RKO (cell line): ENCODE results near the gene PEAK3.

ENCODE experiments used
- DNase-seq: peaks from one replicate; pipeline ENCODE4 v3.0.0-alpha.2; 2016; ENCODE audit warnings: low spot score

PEAK3 gene

DNA sequence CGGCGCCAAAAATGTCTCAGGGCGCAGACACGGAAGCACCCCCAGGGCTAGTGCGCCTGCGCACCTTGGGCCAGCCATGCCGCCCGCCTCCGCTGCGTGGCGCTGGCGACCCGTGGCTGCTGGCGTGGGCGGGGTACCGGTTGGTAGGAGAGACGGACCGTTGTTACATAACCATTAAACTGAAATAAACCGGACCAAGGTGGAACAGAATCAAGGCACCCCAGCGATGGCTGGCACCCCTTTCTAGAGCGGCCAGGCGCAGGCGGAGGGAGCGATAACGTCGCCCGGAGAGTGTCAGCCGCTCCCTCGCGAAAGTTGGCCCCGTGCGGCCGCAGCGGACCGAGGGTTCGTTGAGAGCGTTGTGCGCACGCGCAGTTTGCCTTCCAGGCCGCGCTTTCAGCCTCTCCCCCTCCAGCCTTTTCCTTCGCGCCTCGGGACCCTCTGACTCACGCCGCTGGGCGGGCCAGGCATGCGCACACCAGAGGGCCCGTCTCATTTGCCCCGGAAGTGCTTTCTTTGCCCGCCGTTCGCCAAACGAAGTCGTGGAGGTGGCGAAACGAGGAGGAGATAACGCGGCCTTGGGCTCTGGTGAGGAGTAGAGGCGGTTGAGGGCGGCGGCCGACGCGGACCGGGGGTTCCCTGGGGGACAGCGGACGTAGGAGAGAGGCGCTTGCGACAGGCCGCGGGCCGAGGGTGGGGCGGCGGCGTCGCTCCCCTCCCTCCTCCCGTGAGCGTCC lies 45.5 kb downstream of the PEAK3 start, which contains the start of the genes PLEKHJ1 and SF3A2:
Gene PLEKHJ1 (minus strand): TSS at position 16 of the 737 bp plus-strand sequence. CDS start 81 bp downstream, outside the sequence.
Gene SF3A2 (plus strand): TSS at position 511 of the 737 bp plus-strand sequence. CDS start 6,595 bp downstream, outside the sequence.
- peak; percentile 96 for DNase-seq

DNA sequence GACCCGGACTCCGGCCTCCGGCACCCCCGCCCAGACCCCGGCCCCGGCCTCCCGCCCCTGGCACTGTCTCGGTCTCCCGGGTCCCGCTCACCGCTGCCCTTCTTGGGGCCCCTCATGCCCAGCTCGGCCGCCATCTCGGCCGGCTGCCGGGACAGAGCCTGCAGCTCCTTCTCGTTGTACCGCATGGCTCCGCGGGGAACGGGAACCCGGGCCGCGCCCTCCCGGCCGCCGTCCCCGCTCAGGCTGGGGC lies 46.0 kb downstream of the PEAK3 start:
- no peak for DNase-seq

DNA sequence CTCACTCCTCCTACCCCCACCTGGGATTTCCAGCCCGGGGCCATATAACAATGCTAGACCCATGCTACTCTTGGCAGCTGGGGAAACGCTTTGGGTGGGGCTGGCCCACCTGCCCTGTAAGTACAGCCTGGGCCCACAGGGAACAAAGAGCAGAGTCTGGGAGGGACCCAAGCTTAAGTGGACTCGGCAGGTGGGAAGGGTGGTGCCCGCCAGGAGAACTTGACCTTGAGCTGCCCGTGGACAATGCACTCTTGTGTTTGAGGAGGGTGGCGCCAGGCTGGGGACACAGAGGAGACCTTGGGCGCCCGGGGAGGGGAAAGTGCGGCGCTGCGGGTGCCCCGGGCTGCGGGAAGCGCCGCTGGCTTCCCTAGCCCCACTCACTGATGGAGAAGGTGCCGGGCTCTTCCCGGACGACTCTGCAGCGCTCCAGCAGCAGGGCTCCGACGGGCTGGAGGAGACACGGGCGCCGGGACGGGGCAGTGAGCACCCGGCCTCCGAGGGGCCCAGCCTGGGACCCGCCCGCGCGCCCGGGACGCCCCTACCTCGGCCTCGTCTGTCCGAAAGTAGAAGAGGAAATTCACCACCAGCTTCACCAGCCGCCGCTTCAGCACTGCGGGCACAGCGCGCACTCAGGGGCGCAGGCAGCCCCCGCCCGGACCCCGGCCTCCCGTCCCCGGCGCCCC lies 46.5 kb downstream of the PEAK3 start:
- no peak for DNase-seq

DNA sequence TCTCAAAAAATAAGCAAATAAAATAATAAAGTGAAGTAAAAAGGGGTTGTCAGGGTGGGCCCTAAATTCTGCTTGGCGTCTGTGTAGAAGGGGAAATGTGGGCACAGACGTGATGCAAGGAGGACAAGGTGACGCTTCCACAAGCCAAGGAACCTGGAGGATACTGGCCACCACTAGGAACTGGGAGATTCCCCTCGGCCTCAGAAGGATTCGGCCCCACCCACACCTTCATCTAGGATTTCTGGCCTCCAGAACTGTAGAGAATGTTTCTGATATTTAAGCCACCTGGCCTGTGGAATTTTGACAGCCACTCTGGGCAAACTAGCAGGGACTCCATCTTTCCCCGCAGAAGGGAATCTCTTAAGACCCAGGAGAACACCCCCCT lies 47.0 kb downstream of the PEAK3 start:
- DNase-seq: no peak

DNA sequence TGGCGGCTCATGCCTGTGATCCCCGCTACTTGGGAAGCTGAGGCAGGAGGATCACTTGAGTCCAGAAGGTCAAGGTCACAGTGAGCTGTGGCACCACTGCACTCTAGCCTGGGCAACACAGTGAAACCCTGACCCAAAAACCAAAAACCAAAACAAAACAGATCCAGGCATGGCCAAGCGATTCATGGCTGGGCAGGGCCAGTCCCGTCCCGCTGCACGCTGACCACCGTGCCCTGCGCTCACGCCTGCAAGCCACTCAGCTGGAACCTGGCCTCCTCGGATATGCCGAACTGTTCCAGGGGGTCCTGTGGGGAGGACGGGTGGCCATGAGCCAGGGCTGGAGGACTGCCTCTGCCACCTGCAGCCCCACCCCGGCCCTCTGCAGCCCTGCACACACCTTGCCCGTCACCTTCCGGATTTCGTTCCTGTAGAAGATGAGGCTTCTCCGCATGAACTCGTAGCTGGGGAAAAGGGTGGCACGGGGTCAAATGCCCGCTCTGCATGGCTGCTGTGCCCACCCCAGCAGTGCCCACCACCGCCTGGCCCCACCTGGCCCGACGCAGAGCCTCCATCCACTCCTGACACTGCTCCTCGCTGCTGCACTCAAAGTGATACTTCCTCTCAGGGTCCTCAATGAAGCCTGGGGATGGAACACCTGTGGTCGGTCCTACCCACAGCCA lies 48.2 kb downstream of the PEAK3 start:
- DNase-seq: no peak

DNA sequence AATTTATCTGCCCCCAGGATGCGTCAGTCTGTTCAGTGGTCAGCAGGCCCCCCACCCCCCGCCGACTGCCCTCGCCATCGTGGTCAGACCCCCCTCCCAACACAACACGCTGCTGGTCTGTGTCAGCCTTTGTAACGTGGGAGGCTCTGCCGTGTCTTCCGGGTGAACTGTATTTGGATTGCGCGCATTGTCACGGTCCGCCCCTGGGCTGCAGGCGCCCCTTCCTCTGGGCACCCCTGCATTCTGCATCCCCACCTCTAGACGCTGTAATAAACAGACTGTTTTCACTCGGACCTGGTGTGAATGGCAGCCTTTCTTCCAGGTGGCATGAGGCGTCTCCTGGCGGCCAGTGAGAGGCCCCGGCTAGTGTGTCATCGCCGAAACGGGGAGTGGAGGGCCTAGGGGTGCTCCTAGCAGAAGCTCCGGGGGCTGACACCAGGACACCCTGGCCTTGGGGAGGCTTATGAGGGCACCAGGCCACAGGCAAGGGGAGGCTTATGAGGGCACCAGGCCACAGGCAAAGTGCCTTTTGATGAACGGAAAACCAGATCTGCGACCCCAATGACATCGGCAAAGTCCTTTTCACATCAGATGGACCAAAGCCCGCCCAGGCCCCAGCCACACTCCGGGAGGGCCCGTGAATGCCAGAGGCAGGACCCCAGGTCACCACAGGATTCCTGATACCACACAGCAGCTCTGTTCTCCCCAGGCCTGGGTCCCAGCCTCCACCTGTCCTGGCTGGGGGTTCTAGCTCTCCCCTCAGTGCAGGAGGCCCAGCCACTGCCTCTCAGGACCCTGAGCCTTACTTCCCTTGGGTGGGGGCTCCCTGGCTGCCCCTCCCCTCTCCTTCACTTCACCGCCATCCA lies 49.5 kb downstream of the PEAK3 start:
- no peak for DNase-seq

DNA sequence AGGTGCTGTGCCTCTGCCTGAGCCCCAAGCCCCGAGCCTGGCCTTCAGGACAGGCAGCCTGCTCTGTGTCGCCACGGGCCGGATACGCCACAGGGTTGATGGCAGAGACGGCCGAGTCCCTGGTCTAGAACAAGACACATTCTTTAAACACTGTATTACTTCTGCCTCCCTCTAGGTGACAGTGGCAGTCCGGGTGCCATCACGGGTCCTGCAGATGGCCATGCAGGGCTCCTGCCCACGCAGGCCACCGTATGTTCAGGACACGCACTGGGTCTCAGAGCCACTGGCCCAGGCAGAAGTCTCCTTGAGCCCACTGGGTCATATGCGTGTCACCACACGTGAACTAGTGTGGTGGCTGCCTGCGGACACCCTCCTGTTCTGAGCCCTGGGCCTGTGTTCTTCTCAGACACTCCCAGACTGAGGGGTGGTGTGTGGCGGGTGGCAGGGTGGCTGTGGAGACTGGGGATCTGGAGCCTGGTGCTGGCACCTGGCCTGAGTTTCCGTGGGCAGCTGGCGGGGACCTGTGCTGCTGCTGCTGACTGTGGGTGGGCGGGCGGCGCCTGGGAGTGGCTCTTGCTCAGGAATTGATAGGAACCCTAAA lies 50.3 kb downstream of the PEAK3 start:
- DNase-seq: peak; percentile 62

DNA sequence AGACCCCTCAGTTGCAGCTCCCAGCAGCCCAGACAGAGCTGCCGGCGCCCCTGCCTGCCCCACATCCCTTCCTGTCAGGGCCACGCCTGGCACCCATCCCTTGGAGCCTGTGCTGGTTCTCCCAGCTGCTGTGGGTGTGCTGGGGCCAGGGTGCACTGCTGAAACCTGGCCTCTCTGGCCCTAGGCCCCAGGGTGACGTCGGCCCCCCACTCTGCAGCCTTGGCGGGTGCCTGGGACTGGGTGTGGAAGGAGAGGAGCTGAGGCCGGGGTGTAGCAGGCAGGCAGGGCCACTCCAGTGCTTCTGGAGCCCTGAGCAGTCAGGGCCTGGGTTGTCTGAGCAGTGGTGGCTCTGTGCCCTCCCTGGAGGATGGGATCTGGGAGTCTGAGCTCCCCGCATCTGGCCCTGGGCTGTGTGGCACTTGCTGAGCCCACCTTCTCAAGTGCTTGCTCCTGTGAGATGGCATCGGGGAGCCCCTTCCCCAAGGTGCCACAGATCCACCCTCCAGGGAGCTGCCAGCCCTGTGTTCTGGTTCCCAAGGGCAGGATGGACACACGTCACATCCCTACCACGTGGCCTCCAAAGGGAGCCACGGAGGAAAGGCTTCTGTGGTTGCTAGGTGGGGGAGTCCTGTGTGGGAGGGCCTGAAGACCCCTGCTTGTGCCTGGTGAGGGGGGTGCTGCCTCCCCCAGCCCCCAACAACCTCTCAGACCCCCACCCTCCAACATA lies 51.0 kb downstream of the PEAK3 start:
- DNase-seq: no peak

DNA sequence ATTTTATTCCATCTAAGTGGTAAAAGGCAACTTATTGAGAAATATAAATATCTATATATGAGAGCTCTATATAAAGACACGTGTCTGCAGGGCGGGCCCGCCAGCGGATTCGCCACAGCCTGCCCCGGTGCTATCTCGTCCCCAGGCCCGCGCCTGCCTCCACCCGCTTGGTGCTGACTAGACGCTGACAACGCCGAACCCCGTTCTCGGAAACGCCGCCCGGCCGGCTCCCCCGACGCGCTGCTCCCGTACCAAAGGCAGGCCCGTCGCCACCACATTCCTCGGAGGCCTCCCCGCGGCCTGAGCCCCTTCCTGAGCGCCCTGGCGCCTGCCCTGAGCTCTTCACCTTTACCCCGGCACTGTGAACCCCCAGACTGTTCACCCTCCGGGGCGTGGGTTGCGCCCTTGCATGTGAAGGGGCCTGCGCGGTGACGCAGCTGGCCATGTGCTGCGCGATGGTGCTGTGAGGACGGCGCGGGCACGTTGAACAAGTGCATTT lies 51.9 kb downstream of the PEAK3 start:
- DNase-seq: no peak

DNA sequence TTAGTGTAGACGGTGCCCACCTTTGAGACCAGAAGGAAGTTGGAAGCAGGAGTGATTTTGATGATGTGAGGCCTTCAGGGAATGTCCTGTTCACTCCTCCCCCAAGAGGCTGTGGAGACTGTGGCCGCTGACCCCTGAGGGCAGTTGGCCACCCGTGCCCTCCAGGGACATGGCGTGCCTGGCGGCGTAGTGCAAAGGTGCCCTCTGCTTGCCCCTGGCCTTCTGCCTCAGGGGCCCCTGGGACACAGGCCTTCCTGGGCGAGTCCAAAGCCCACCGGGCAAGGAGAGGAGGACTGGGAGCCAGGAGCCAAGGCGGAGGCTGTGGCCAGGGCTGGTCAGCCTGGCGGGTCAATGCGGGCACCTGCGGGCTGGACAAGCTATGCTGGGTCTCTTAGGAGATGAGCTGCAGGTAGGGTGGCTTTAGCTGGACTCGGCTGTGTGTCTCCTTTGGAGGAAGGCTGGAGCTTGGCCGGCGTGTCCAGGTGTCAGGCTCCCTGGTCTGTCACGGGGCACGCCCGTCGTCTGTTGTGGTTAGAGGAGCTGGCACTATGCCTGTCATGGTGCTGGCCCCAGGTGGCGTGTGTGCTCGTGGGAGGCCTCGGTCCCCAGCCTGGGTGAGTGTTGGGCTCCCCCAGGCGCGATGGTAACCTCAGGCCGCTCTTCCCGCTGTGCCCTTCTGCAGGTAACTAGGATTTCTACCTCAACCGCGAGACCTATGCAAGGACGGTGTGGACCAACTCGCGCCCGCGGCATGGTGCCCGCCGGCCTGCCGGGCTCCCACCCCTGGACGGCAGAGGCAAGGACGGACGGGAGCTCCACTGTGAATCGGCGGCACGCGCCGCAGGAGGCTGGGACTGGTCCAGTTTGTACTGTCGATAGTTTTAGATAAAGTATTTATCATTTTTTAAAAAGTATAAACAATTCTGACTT lies 52.6 kb downstream of the PEAK3 start:
- no peak for DNase-seq

DNA sequence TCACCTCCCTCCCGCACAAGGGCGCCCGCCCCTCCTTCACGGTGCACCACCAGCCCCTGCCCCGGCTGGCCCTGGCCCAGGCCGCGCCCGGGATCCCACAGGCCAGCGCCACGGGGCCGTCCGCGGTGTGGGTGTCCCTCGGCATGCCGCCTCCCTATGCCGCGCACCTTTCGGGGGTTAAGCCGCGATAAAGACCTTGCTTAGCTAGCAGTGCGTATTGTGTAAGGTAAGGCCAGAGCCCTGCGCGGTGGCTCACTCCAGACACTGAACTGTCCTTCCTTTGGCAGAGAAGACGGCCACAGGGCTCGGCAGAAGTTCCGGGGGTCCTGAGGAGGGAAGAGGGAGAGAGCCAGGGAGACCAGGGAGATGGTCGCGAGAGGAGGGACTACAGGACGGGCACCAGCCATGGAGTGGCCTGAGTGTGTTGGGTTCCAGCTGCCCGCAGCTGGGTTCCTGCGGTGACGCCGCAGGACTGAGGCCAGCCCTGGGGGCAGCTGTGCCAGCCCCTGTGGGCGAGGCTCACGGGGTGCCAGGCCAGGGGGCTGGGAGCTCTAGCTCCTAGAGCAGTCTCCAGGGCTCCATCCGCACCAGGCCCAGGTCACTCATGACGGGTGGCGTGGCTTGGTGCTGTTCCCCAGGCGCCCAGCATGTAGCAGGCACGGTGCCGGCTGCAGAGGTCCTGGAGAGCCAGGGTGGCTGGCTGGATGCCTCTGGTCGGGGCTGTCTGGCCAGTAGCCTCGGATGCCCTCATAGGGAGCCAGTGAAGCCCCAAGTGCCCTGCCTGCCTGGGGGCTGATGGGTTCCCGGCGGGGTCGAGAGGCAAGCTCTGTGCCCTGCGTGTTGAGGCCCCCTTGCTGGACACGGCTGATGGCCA lies 53.6 kb downstream of the PEAK3 start:
- DNase-seq: no peak

DNA sequence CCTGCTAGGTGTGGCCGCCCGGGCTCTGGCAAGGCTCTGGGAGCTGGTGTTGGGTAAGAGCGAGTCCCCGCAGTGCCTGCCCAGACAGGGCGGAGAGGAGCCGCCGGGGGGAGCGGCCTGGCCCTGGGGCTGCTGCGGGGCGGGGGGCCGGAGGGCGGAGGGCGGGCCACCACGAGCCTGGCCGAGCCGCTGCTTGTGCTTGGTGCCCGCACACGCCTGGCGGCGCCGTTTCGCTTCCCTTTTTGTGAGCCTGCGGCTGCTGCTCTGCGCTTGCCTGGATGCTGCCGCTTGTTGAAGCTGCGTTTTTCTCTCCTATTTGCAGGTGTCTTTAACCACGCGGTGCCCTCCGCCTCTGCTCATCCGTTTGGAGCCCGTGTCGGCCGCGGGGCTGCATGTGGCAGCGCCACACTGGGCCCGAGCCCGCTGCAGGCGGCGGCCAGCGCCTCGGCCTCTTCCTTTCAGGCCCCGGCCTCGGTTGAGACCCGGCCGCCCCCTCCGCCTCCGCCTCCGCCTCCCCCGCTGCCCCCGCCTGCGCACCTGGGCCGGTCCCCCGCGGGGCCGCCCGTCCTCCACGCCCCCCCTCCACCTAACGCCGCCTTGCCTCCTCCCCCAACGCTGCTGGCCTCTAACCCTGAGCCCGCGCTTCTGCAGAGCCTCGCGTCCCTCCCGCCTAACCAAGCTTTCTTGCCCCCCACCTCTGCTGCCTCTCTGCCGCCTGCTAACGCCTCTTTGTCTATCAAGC lies 54.4 kb downstream of the PEAK3 start:
- DNase-seq: no peak

DNA sequence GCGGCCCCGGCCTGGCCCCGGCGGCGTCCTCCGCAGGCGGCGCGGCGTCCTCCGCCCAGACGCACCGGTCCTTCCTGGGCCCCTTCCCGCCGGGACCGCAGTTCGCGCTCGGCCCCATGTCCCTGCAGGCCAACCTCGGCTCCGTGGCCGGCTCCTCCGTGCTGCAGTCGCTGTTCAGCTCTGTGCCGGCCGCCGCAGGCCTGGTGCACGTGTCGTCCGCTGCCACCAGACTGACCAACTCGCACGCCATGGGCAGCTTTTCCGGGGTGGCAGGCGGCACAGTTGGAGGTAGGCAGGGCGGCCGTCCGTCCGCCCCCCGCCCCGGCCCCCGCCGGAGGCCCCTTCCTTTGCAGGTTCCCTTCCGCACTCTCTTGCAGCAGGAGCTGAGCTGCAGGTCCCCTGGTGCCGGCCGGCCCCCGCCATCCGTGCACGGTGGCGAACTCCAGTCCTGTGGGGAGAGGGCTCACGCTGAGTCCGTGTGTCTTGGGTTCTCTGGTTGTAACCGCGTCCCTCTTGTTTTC lies 55.1 kb downstream of the PEAK3 start:
- no peak for DNase-seq

DNA sequence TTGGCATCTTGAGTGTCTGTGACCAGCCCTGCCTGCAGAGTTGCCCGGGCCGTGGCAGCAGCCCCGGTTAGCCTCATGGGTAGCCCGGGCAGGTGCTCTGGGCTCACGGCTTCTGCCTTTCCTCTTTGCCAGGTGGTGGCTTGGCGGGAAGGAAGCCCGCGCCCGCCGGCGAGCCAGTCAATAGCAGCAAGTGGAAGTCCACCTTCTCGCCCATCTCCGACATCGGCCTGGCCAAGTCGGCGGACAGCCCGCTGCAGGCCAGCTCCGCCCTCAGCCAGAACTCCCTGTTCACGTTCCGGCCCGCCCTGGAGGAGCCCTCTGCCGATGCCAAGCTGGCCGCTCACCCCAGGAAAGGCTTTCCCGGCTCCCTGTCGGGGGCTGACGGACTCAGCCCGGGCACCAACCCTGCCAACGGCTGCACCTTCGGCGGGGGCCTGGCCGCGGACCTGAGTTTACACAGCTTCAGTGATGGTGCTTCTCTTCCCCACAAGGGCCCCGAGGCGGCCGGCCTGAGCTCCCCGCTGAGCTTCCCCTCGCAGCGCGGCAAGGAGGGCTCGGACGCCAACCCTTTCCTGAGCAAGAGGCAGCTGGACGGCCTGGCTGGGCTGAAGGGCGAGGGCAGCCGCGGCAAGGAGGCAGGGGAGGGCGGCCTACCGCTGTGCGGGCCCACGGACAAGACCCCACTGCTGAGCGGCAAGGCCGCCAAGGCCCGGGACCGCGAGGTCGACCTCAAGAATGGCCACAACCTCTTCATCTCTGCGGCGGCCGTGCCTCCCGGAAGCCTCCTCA lies 55.7 kb downstream of the PEAK3 start:
- no peak for DNase-seq

DNA sequence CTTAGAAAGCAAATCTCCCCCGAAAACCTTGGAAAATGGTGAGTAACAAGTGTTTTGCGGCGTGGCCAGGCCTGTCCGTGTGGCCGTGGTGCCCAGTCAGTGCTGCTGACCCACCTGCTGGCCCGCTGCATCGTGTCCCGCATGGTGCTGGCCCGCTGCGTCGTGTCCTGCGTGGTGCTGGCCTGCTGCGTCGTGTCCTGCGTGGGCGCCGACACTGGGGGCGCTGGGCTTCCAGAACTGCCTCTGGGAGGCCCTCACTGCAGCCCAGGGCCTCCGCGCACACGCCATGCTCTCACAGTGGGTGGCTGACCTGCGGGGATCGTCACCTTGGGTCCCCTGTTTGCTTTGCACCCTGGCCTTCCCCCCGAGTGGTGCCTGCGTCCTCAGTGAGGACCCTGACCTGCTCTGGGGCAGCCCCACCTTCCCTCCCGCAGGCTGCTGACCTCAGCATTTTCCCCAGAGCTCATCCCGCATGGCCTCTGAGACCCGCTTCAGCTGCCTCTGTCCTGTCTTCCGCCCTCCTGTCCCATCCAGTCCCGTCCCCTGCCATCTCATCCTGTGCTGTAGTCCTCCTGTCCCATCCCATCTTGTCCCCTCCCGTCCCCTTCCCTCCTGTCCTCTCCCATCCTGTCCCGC lies 56.4 kb downstream of the PEAK3 start:
- DNase-seq: no peak

DNA sequence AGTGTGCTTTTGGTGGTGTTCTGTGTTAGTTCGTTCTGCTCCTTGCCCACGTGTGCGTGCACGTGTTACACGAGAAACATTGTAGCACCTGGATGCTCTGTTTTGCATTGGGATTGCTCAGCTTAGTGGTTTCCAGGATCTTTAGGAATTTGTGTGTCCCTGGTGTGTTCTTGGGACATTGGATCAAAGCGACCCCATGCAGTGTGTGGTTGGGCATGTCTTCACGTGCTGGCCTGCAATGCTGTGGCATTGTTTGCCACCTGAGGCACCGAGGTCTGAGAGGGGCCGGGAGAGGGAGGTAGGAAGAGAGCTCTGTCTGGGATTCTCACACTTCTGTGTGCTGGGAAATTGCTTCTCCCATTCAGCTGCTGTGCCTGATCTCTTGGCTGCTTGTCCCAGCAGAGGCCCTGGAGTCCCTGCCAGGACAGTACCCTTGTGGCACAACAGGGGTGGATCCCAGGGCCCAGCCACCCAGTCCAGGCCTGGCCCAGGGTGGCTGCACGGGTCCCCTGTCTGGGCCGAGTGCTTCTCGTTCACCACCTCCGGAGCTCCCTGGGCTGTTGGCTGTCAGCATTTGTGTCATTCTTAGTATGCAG lies 57.1 kb downstream of the PEAK3 start:
- no peak for DNase-seq
